Neural progenitor cell (in vitro differentiated cells): ENCODE data around the gene ZFP28. TPM values are rescaled to one million over a fixed set of nuclear protein-coding genes. Genes with fewer than 3 reads are reported as not detected.

ENCODE experiments used
- DNase-seq: peaks from one replicate; pipeline ENCODE4 v3.0.0-alpha.2; 2016; ENCODE audit warnings: low spot score
- H2AFZ ChIP-seq: fragments of 200-600 bp; sonication (generic); replicated peaks from 2 replicates; pipeline ENCODE4 v1.6.1; 2016; ENCODE audit warnings: antibody characterized with exemption
- H3F3A ChIP-seq: fragments of 200-600 bp; sonication (generic); 2 replicates; pipeline ENCODE4 v1.6.1; 2016; ENCODE audit warnings: antibody characterized with exemption, low read depth
- H3K27ac ChIP-seq: fragments of 200-600 bp; sonication (generic); 2 replicates; pipeline ENCODE4 v1.5.1; 2016; ENCODE audit warnings: mild to moderate bottlenecking
- H3K27me3 ChIP-seq: fragments of 200-600 bp; sonication (generic); 2 replicates; pipeline ENCODE4 v1.6.1; 2016; ENCODE audit warnings: mild to moderate bottlenecking, moderate library complexity
- H3K36me3 ChIP-seq: fragments of 200-600 bp; sonication (generic); 2 replicates; pipeline ENCODE4 v1.5.1; 2016
- H3K4me1 ChIP-seq: fragments of 200-600 bp; sonication (generic); 2 replicates; pipeline ENCODE4 v1.6.1; 2016; ENCODE audit warnings: mixed run types
- H3K4me2 ChIP-seq: fragments of 200-600 bp; sonication (generic); 2 replicates; pipeline ENCODE4 v1.6.1; 2016
- H3K4me3 ChIP-seq: fragments of 200-600 bp; sonication (generic); 2 replicates; pipeline ENCODE4 v1.5.1; 2016
- H3K79me2 ChIP-seq: fragments of 200-600 bp; sonication (generic); 2 replicates; pipeline ENCODE4 v1.6.1; 2016; ENCODE audit warnings: low read depth
- H3K9ac ChIP-seq: fragments of 200-600 bp; sonication (generic); 2 replicates; pipeline ENCODE4 v1.6.1; 2016
- H3K9me3 ChIP-seq: fragments of 200-600 bp; sonication (generic); 2 replicates; pipeline ENCODE4 v1.5.1; 2016; ENCODE audit warnings: low read depth
- H4K20me1 ChIP-seq: fragments of 200-600 bp; sonication (generic); 2 replicates; pipeline ENCODE4 v1.6.1; 2016; ENCODE audit warnings: low read depth
- H3K27ac Mint-ChIP-seq: 3 replicates; pipeline ENCODE4 v1.8.0; 2021; ENCODE audit warnings: mixed read lengths
- H3K27me3 Mint-ChIP-seq: 2 replicates; pipeline ENCODE4 v1.8.0; 2022; ENCODE audit warnings: low read depth, mild to moderate bottlenecking, inconsistent platforms, moderate library complexity, mixed read lengths; ENCODE audit not compliant: insufficient read depth
- H3K36me3 Mint-ChIP-seq: 3 replicates; pipeline ENCODE4 v1.8.0; 2021; ENCODE audit warnings: mixed read lengths
- H3K4me1 Mint-ChIP-seq: 3 replicates; pipeline ENCODE4 v1.8.0; 2021; ENCODE audit warnings: mixed read lengths
- H3K4me3 Mint-ChIP-seq: 3 replicates; pipeline ENCODE4 v1.8.0; 2021; ENCODE audit warnings: mild to moderate bottlenecking, moderate library complexity, mixed read lengths
- H3K9me3 Mint-ChIP-seq: 3 replicates; pipeline ENCODE4 v1.8.0; 2020; ENCODE audit warnings: mixed read lengths
- CTCF ChIP-seq: fragments of 200-600 bp; sonication (generic); IDR thresholded peaks from 2 replicates; pipeline ENCODE4 v1.5.1; 2017; ENCODE audit warnings: antibody characterized with exemption, mild to moderate bottlenecking
- EZH2 ChIP-seq: fragments of 200-600 bp; sonication (generic); IDR thresholded peaks from 2 replicates; pipeline ENCODE4 v1.6.1; 2017; ENCODE audit warnings: antibody characterized with exemption, mild to moderate bottlenecking, moderate library complexity
- EZH2phosphoT487 ChIP-seq: fragments of 200-600 bp; sonication (generic); IDR thresholded peaks from 2 replicates; pipeline ENCODE4 v1.6.1; 2017; ENCODE audit warnings: antibody characterized with exemption
- total RNA-seq: library from RNA; depleted of rRNA; stranded (reverse); fragments of >200 nt; gene quantifications from 2 replicates; pipeline ENCODE4 v1.2.3, GENCODE V29; 2015; ENCODE audit warnings: low replicate concordance

ZFP28 gene
- total RNA-seq, 1 donor from 2014 or later: 11.2 TPM

GRCh38 chr19:56573914-56574313 lies 35.2 kb downstream of the ZFP28 start:
- Histone ChIP-seq H3K9me3 (peaks cover 83% of the 10 kb centered on the region), H3K9ac (no peak overlapping the region), H3K79me2 (no peaks in the 10 kb centered on the region), H3K27me3 (no peaks in the 10 kb centered on the region), H3F3A (peaks cover 9% of the 10 kb centered on the region), H2AFZ (no peak overlapping the region), H3K36me3 (peaks cover 84% of the 10 kb centered on the region), H3K27ac (no peak overlapping the region), H3K4me1 (no peaks in the 10 kb centered on the region), H3K4me2 (no peak overlapping the region), H3K4me3 (no peak overlapping the region), H4K20me1 (no peaks in the 10 kb centered on the region)
- no peak for DNase-seq
- no peak for TF ChIP-seq EZH2phosphoT487
- TF ChIP-seq EZH2: no peak
- TF ChIP-seq CTCF: no peak
- H3K4me3 Mint-ChIP-seq: no peak overlapping the region
- no peaks in the 10 kb centered on the region for H3K27me3 Mint-ChIP-seq
- peaks cover 83% of the 10 kb centered on the region for H3K36me3 Mint-ChIP-seq
- H3K9me3 Mint-ChIP-seq: peaks cover 86% of the 10 kb centered on the region
- no peaks in the 10 kb centered on the region for H3K4me1 Mint-ChIP-seq
- no peak overlapping the region for H3K27ac Mint-ChIP-seq

- Histone ChIP-seq H3K9me3 (peaks cover 76% of the 10 kb centered on the region), H3K4me3 (no peak overlapping the region), H3F3A (peaks cover 9% of the 10 kb centered on the region), H3K27me3 (no peaks in the 10 kb centered on the region), H2AFZ (no peak overlapping the region), H3K4me2 (no peak overlapping the region), H3K27ac (no peak overlapping the region), H3K36me3 (peaks cover 54% of the 10 kb centered on the region), H3K4me1 (no peaks in the 10 kb centered on the region), H3K9ac (no peak overlapping the region), H4K20me1 (no peaks in the 10 kb centered on the region), H3K79me2 (no peaks in the 10 kb centered on the region)
- no peak for DNase-seq
- no peak for TF ChIP-seq CTCF
- no peak for TF ChIP-seq EZH2
- no peak for TF ChIP-seq EZH2phosphoT487
- H3K27me3 Mint-ChIP-seq: no peaks in the 10 kb centered on the region
- no peak overlapping the region for H3K4me3 Mint-ChIP-seq
- no peaks in the 10 kb centered on the region for H3K4me1 Mint-ChIP-seq
- peaks cover 83% of the 10 kb centered on the region for H3K9me3 Mint-ChIP-seq
- H3K36me3 Mint-ChIP-seq: peaks cover 67% of the 10 kb centered on the region
- no peak overlapping the region for H3K27ac Mint-ChIP-seq
Measured at GRCh38 chr19:56577719-56578602, 39.2 kb downstream of the ZFP28 start.

- H3K36me3 Mint-ChIP-seq: peaks cover 38% of the 10 kb centered on the region
- Histone ChIP-seq H3K79me2 (peaks cover 43% of the 10 kb centered on the region), H2AFZ (peak overlapping the region; percentile 95), H3K9me3 (no peaks in the 10 kb centered on the region), H3K4me1 (peaks cover 3% of the 10 kb centered on the region), H3K9ac (no peak overlapping the region), H3K27me3 (no peaks in the 10 kb centered on the region), H3K36me3 (peaks cover 8% of the 10 kb centered on the region), H3K4me2 (peak overlapping the region; percentile 83), H3F3A (no peaks in the 10 kb centered on the region), H3K4me3 (peak overlapping the region; percentile 79), H4K20me1 (no peaks in the 10 kb centered on the region), H3K27ac (no peak overlapping the region)
- H3K27me3 Mint-ChIP-seq: peaks cover 6% of the 10 kb centered on the region
- peaks cover 8% of the 10 kb centered on the region for H3K4me1 Mint-ChIP-seq
- TF ChIP-seq EZH2phosphoT487 (no peak), EZH2 (no peak), CTCF (no peak)
- peak overlapping the region; percentile 97 for H3K4me3 Mint-ChIP-seq
- no peak for DNase-seq
- no peak overlapping the region for H3K27ac Mint-ChIP-seq
- peaks cover 76% of the 10 kb centered on the region for H3K9me3 Mint-ChIP-seq
Measured at GRCh38 chr19:56594446-56594782, 55.7 kb downstream of the ZFP28 start.
